ENCODE results near the gene ADAMTSL4.

The ADAMTSL4 gene

GRCh38 chr1:150555971-150556865 is 7.0 kb downstream of the ADAMTSL4 start:
- Histone ChIP-seq H3K9me2 (replicated peaks; ENCODE audit: insufficient read depth, low read length) (no peaks in the 10 kb centered on the region), H3K27me3 (ENCODE audit: low read length) (no peaks in the 10 kb centered on the region), H3K4me2 (ENCODE audit: low read depth, low read length, poor library complexity, severe bottlenecking) (no peak overlapping the region), H3K79me2 (ENCODE audit: insufficient read depth, low read length) (no peaks in the 10 kb centered on the region), H3K9ac (ENCODE audit: low read length) (no peak overlapping the region), H3K27ac (ENCODE audit: low read depth, low read length) (no peak overlapping the region), H3K9me3 (ENCODE audit: insufficient read depth, low read length) (no peaks in the 10 kb centered on the region), H2AFZ (ENCODE audit: low read depth, low read length, severe bottlenecking) (no peak overlapping the region), H3F3A (ENCODE audit: insufficient read depth) (peaks cover 11% of the 10 kb centered on the region), H3K36me3 (ENCODE audit: low read length) (no peaks in the 10 kb centered on the region), H3K4me3 (ENCODE audit: insufficient read depth, low read length, poor library complexity, severe bottlenecking) (no peak overlapping the region), H4K20me1 (ENCODE audit: low read depth, low read length) (no peaks in the 10 kb centered on the region)
- TF ChIP-seq EZH2phosphoT487 (conservative IDR thresholded peaks at IDR 0.05; ENCODE audit: low read length), result no peak
- TF ChIP-seq, protein P1, sequence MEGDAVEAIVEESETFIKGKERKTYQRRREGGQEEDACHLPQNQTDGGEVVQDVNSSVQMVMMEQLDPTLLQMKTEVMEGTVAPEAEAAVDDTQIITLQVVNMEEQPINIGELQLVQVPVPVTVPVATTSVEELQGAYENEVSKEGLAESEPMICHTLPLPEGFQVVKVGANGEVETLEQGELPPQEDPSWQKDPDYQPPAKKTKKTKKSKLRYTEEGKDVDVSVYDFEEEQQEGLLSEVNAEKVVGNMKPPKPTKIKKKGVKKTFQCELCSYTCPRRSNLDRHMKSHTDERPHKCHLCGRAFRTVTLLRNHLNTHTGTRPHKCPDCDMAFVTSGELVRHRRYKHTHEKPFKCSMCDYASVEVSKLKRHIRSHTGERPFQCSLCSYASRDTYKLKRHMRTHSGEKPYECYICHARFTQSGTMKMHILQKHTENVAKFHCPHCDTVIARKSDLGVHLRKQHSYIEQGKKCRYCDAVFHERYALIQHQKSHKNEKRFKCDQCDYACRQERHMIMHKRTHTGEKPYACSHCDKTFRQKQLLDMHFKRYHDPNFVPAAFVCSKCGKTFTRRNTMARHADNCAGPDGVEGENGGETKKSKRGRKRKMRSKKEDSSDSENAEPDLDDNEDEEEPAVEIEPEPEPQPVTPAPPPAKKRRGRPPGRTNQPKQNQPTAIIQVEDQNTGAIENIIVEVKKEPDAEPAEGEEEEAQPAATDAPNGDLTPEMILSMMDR (IDR thresholded peaks at IDR 0.05; ENCODE audit: insufficient read depth, low read length, poor library complexity, severe bottlenecking), result no peak

DNA sequence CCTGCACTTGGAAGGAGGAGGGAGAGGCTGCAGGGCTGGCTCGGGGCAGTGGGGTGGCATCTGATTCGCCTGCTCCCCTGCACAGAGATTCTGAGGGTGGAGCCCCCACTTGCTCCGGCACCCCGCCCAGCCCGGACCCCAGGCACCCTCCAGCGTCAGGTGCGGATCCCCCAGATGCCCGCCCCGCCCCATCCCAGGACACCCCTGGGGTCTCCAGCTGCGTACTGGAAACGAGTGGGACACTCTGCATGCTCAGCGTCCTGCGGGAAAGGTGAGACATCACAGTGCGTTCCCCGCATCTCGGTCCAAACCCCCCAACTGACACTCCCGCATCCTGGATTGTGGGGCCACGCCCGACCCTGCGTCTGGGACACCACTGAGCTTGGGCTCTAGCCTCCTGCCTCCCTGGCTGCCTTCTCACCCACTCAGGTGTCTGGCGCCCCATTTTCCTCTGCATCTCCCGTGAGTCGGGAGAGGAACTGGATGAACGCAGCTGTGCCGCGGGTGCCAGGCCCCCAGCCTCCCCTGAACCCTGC is 7.9 kb downstream of the ADAMTSL4 start:
- Histone ChIP-seq H3K9me3 (ENCODE audit: insufficient read depth, low read length) (no peaks in the 10 kb centered on the region), H3K36me3 (ENCODE audit: low read length) (no peaks in the 10 kb centered on the region), H4K20me1 (ENCODE audit: low read depth, low read length) (no peaks in the 10 kb centered on the region), H3F3A (ENCODE audit: insufficient read depth) (peaks cover 19% of the 10 kb centered on the region), H3K9ac (ENCODE audit: low read length) (no peak overlapping the region), H3K27me3 (ENCODE audit: low read length) (no peaks in the 10 kb centered on the region), H3K79me2 (ENCODE audit: insufficient read depth, low read length) (no peaks in the 10 kb centered on the region), H2AFZ (ENCODE audit: low read depth, low read length, severe bottlenecking) (no peak overlapping the region), H3K27ac (ENCODE audit: low read depth, low read length) (no peak overlapping the region), H3K4me2 (ENCODE audit: low read depth, low read length, poor library complexity, severe bottlenecking) (no peak overlapping the region), H3K9me2 (replicated peaks; ENCODE audit: insufficient read depth, low read length) (no peaks in the 10 kb centered on the region), H3K4me3 (ENCODE audit: insufficient read depth, low read length, poor library complexity, severe bottlenecking) (no peak overlapping the region)
- TF ChIP-seq EZH2phosphoT487 (conservative IDR thresholded peaks at IDR 0.05; ENCODE audit: low read length), result no peak
- TF ChIP-seq, protein P1 (IDR thresholded peaks at IDR 0.05; ENCODE audit: insufficient read depth, low read length, poor library complexity, severe bottlenecking), result no peak

GRCh38 chr1:150557813-150558212 is 8.6 kb downstream of the ADAMTSL4 start:
- H3K9me2 ChIP-seq (replicated peaks; ENCODE audit: insufficient read depth, low read length), result no peaks in the 10 kb centered on the region
- no peaks in the 10 kb centered on the region for H3K36me3 ChIP-seq (ENCODE audit: low read length)
- H3K79me2 ChIP-seq (ENCODE audit: insufficient read depth, low read length), result no peaks in the 10 kb centered on the region
- no peak overlapping the region for H2AFZ ChIP-seq (ENCODE audit: low read depth, low read length, severe bottlenecking)
- H3K27ac ChIP-seq (ENCODE audit: low read depth, low read length), result no peak overlapping the region
- no peak overlapping the region for H3K4me3 ChIP-seq (ENCODE audit: insufficient read depth, low read length, poor library complexity, severe bottlenecking)
- no peaks in the 10 kb centered on the region for H3K9me3 ChIP-seq (ENCODE audit: insufficient read depth, low read length)
- H3K9ac ChIP-seq (ENCODE audit: low read length), result no peak overlapping the region
- no peak overlapping the region for H3K4me2 ChIP-seq (ENCODE audit: low read depth, low read length, poor library complexity, severe bottlenecking)
- TF ChIP-seq, protein P1 (IDR thresholded peaks at IDR 0.05; ENCODE audit: insufficient read depth, low read length, poor library complexity, severe bottlenecking), result no peak
- no peak for TF ChIP-seq EZH2phosphoT487 (conservative IDR thresholded peaks at IDR 0.05; ENCODE audit: low read length)
- no peaks in the 10 kb centered on the region for H4K20me1 ChIP-seq (ENCODE audit: low read depth, low read length)
- H3F3A ChIP-seq (ENCODE audit: insufficient read depth), result peaks cover 25% of the 10 kb centered on the region
- no peaks in the 10 kb centered on the region for H3K27me3 ChIP-seq (ENCODE audit: low read length)
